Measurements from ENCODE around the gene ADAM11. TPM values are rescaled to one million over a fixed set of nuclear protein-coding genes. Genes with fewer than 3 reads are reported as not detected.

Gene ADAM11
- total and polyA plus RNA-seq, 9 of the 15 experiments (the other 6 are each of a cell fraction or from before 2014, with no cell fraction given), result 0.01 to 0.31 (median 0.14) TPM; not detected in 2

GRCh38 chr17:44807093-44807816 lies 48.5 kb downstream of the ADAM11 start:
- ATAC-seq, result no peak
- Histone ChIP-seq H3K9ac (ENCODE audit: insufficient read depth in 1 of 2, low read depth in 2 of 2, low read length in 2 of 2) (no peak overlapping the region), H3K4me3 (no peak overlapping the region), H3K36me3 (ENCODE audit: control insufficient read depth, insufficient read depth, low read length) (no peaks in the 10 kb centered on the region), H3K4me2 (ENCODE audit: insufficient read depth, low read length) (no peak overlapping the region), H3K79me2 (ENCODE audit: control insufficient read depth, insufficient read depth, low read length) (no peaks in the 10 kb centered on the region), H3K9me1 (ENCODE audit: control insufficient read depth, insufficient read depth, low read length) (no peaks in the 10 kb centered on the region), H3K4me1 (replicated peaks in 1 of 2; ENCODE audit: control insufficient read depth in 2 of 2, insufficient read depth in 2 of 2, low read length in 2 of 2) (no peaks in the 10 kb centered on the region; a peak in 1 of 5 replicates), H3K9me3 (replicated peaks; ENCODE audit: control insufficient read depth, insufficient read depth, low read depth, low read length) (no peaks in the 10 kb centered on the region), H2AFZ (ENCODE audit: low read depth, low read length) (no peak overlapping the region), H4K20me1 (replicated peaks; ENCODE audit: control insufficient read depth, insufficient read depth, low read length) (no peaks in the 10 kb centered on the region), H3K27ac (ENCODE audit: extremely low read depth, low read depth, low read length) (no peak overlapping the region), H3K27me3 (ENCODE audit: control insufficient read depth in 2 of 2, insufficient read depth in 2 of 2, low read length in 2 of 2) (peaks cover 44 to 61% of the 10 kb centered on the region in 2 experiments)
- CTCF ChIA-PET (ENCODE audit: low intra/inter-chr PET ratio), result no interaction called here
- POLR2A ChIA-PET, result interaction anchor here (1.2 kb wide), 1 partner anchor 13 kb away, joined by 3 read pairs; no protein-coding TSS in a partner anchor
- 0% methylated on average over 4 of the region's 4 CpGs for WGBS (ENCODE audit: insufficient coverage, low coverage, missing lambda C conversion rate)
- in situ Hi-C loops (cut with MboI) (no loop called here), intact Hi-C loops (cut with micrococcal nuclease) (no loop called here)
- no peak for FAIRE-seq
- no peak for DNase-seq (ENCODE audit: extremely low read depth in 1 of 4, low spot score in 3 of 4)
- no TSS peak for BruUV-seq (replicated peaks)
- TF ChIP-seq ZFP1 (CRISPR knock-in tag; IDR thresholded peaks at IDR 0.05) (no peak), ELK1 (CRISPR knock-in tag; IDR thresholded peaks at IDR 0.05) (no peak), ADNP (tag; IDR thresholded peaks at IDR 0.05) (no peak), KAT8 (IDR thresholded peaks at IDR 0.05; ENCODE audit: low read depth) (no peak), FIP1L1 (IDR thresholded peaks at IDR 0.05; ENCODE audit: low read depth, low read length, poor library complexity, severe bottlenecking) (no peak), XRCC5 (IDR thresholded peaks at IDR 0.05; ENCODE audit: low read depth, low read length) (no peak), ZNF217 (CRISPR knock-in tag; IDR thresholded peaks at IDR 0.05) (no peak), RCOR1 (IDR thresholded peaks at IDR 0.05; ENCODE audit: borderline replicate concordance in 1 of 2, low read depth in 2 of 2, low read length in 2 of 2) (no peak), CREM (IDR thresholded peaks at IDR 0.05; ENCODE audit: low read depth) (no peak), SMAD3 (CRISPR knock-in tag; conservative IDR thresholded peaks at IDR 0.05) (no peak), CEBPG (CRISPR knock-in tag; IDR thresholded peaks at IDR 0.05) (no peak), CEBPG (tag; conservative IDR thresholded peaks at IDR 0.05 in 1 of 2, IDR thresholded peaks at IDR 0.05 in 1 of 2) (no peak), EWSR1 (IDR thresholded peaks at IDR 0.05; ENCODE audit: borderline replicate concordance, low read depth, partially characterized antibody) (no peak)
- TF ChIP-seq, protein P1, sequence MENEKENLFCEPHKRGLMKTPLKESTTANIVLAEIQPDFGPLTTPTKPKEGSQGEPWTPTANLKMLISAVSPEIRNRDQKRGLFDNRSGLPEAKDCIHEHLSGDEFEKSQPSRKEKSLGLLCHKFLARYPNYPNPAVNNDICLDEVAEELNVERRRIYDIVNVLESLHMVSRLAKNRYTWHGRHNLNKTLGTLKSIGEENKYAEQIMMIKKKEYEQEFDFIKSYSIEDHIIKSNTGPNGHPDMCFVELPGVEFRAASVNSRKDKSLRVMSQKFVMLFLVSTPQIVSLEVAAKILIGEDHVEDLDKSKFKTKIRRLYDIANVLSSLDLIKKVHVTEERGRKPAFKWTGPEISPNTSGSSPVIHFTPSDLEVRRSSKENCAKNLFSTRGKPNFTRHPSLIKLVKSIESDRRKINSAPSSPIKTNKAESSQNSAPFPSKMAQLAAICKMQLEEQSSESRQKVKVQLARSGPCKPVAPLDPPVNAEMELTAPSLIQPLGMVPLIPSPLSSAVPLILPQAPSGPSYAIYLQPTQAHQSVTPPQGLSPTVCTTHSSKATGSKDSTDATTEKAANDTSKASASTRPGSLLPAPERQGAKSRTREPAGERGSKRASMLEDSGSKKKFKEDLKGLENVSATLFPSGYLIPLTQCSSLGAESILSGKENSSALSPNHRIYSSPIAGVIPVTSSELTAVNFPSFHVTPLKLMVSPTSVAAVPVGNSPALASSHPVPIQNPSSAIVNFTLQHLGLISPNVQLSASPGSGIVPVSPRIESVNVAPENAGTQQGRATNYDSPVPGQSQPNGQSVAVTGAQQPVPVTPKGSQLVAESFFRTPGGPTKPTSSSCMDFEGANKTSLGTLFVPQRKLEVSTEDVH (IDR thresholded peaks at IDR 0.05; ENCODE audit: low read depth, partially characterized antibody), result no peak
- TF ChIP-seq, protein P2, sequence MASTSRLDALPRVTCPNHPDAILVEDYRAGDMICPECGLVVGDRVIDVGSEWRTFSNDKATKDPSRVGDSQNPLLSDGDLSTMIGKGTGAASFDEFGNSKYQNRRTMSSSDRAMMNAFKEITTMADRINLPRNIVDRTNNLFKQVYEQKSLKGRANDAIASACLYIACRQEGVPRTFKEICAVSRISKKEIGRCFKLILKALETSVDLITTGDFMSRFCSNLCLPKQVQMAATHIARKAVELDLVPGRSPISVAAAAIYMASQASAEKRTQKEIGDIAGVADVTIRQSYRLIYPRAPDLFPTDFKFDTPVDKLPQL (IDR thresholded peaks at IDR 0.05; ENCODE audit: extremely low read depth, insufficient read length), result no peak
- TF ChIP-seq, protein P3, sequence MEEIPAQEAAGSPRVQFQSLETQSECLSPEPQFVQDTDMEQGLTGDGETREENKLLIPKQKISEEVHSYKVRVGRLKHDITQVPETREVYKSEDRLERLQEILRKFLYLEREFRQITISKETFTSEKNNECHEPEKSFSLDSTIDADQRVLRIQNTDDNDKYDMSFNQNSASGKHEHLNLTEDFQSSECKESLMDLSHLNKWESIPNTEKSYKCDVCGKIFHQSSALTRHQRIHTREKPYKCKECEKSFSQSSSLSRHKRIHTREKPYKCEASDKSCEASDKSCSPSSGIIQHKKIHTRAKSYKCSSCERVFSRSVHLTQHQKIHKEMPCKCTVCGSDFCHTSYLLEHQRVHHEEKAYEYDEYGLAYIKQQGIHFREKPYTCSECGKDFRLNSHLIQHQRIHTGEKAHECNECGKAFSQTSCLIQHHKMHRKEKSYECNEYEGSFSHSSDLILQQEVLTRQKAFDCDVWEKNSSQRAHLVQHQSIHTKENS (CRISPR knock-in tag; IDR thresholded peaks at IDR 0.05), result no peak
